GM12892 (cell line): ENCODE results near the gene GGT5.

ENCODE experiments used
- POLR2A ChIP-seq: IDR thresholded peaks from 2 replicates; pipeline ENCODE4 v1.6.1; 2011; ENCODE audit warnings: low read depth, low read length, control low read depth
- TAF1 ChIP-seq: IDR thresholded peaks from 2 replicates; pipeline ENCODE4 v1.6.1; 2011; ENCODE audit warnings: low read depth, mild to moderate bottlenecking, control low read depth, low read length, borderline replicate concordance

DNA sequence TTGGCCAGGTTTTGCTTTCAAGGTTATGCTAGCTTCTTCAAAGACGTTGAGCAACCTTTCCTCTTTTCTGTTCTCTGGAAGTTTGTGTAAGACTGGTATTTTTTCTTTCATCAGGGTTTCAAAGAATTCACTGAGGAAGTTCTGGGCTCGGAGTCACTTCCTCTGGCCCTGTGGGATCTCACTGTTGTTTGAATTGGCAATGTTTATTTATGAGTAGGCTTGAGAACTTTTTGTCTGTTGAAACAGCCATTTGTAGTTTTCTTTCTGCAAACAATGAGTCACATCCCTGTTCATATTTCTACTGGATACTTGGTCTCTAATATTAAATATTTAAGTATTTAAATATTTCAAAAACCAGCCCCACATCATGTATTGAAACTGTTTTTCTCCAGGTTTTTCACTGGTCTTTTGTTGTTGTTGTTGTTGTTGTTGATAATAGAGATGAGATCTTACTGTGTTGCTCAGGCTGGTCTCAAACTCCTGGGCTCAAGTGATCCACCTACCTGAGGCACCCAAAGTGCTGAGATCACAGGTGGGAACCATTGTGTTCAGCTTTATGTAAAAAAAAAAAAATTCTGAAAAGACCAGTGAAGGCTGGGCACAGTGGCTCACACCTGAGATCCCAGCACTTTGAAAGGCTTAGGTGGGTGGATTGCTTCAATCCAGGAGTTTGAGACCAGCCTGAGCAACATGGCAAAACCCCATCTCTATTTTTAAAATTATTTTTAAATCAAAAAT, 36.7 kb downstream of the GGT5 start:
- TF ChIP-seq POLR2A (no peak), TAF1 (no peak)
